Measurements from ENCODE around the gene DCST2. TPM values are rescaled to one million over a fixed set of nuclear protein-coding genes. Genes with fewer than 3 reads are reported as not detected.

DCST2 gene
- total and polyA plus RNA-seq, 2 of the 8 experiments (the other 6 are each of a cell fraction or from before 2014, with no cell fraction given) = 0.43 to 2.1 TPM

GRCh38 chr1:155069551-155070157 lies 36.1 kb upstream of the DCST2 start:
- Histone ChIP-seq H4K20me1 (replicated peaks in 1 of 2; ENCODE audit: control insufficient read depth in 1 of 2, insufficient read depth in 2 of 2, low read length in 2 of 2) (peaks cover 12 to 23% of the 10 kb centered on the region in 2 experiments), H3K4me1 (replicated peaks in 1 of 4; ENCODE audit: control insufficient read depth in 3 of 4, insufficient read depth in 4 of 4, low read length in 3 of 4) (peaks cover 4 to 38% (median 21%) of the 10 kb centered on the region in 4 experiments), H4K5ac (ENCODE audit: insufficient read length, low read depth, low read length) (no peak overlapping the region), H3K23me2 (ENCODE audit: low read depth, low read length) (peaks cover 11% of the 10 kb centered on the region), H4K8ac (ENCODE audit: extremely low read depth, insufficient read depth, low read length) (peak overlapping the region; percentile 16; the same call in 1 of the 2 replicates), H3K9me3 (ENCODE audit: insufficient read depth in 2 of 2, low read depth in 1 of 2, low read length in 1 of 2) (no peaks in the 10 kb centered on the region), H2BK12ac (ENCODE audit: low read depth, low read length) (no peak overlapping the region), H3K79me2 (ENCODE audit: control insufficient read depth in 1 of 2, insufficient read depth in 2 of 2, low read length in 2 of 2) (peaks cover 0 to 11% of the 10 kb centered on the region in 2 experiments; a peak in 2 of 4 replicates), H3K27ac (ENCODE audit: low read depth, low read length) (no peak overlapping the region), H2AFZ (ENCODE audit: low read length) (no peak overlapping the region), H4K91ac (replicated peaks; ENCODE audit: insufficient read length, low read length) (no peak overlapping the region), H3K18ac (ENCODE audit: extremely low read depth, low read length) (no peak overlapping the region; the same call in 1 of the 2 replicates), H2AK5ac (ENCODE audit: low read depth, low read length) (no peak overlapping the region), H2BK120ac (replicated peaks; ENCODE audit: low read depth, low read length) (no peak overlapping the region), H3K79me1 (ENCODE audit: low read depth, low read length) (no peaks in the 10 kb centered on the region), H3K4me2 (ENCODE audit: insufficient read depth in 1 of 2, low read depth in 2 of 2, low read length in 2 of 2) (peak overlapping the region; percentile 97 to 99), H3K9ac (replicated peaks in 1 of 4; ENCODE audit: extremely low read depth in 1 of 4, low read depth in 3 of 4, low read length in 3 of 4) (no peak overlapping the region), H3K27me3 (replicated peaks in 1 of 4; ENCODE audit: control insufficient read depth in 3 of 4, extremely low read depth in 1 of 4, insufficient read depth in 3 of 4, low read length in 3 of 4) (peaks cover 0 to 7% (median 1%) of the 10 kb centered on the region in 4 experiments; a peak in 3 of 7 replicates), H3K14ac (ENCODE audit: insufficient read length) (no peak overlapping the region), H2BK15ac (ENCODE audit: low read length) (no peak overlapping the region), H2BK5ac (ENCODE audit: low read depth, low read length) (no peak overlapping the region), H3K4me3 (ENCODE audit: extremely low read depth in 1 of 4, insufficient read depth in 2 of 4, low read depth in 3 of 4, low read length in 4 of 4) (peak overlapping the region in 3 of 4 experiments; percentile 29 to 64 (median 42); a peak in 6 of 8 replicates), H3K4ac (replicated peaks; ENCODE audit: insufficient read length, low read depth, low read length) (no peak overlapping the region), H2BK20ac (ENCODE audit: low read length) (no peak overlapping the region), H3K23ac (ENCODE audit: insufficient read length) (no peak overlapping the region), H3K36me3 (ENCODE audit: control insufficient read depth in 2 of 4, insufficient read depth in 4 of 4, low read length in 3 of 4) (peaks cover 0 to 12% (median 4%) of the 10 kb centered on the region in 4 experiments; a peak in 5 of 8 replicates), H3K56ac (replicated peaks; ENCODE audit: insufficient read length, low read depth, low read length) (no peak overlapping the region)
- FAIRE-seq = no peak
- POLR2A ChIA-PET (ENCODE audit: partially characterized antibody) = interaction anchor here (0.9 to 3.2 kb wide), 12 partner anchors 9 to 126 kb away, joined by 3 to 21 read pairs (median 3); partner anchors contain the start of genes EFNA3, FLAD1, SHC1 and SLC50A1
- no peak for TF ChIP-seq RNF2 (IDR thresholded peaks at IDR 0.05; ENCODE audit: borderline replicate concordance, low read depth, low read length, missing control alignments, poor library complexity, severe bottlenecking)
- no peak for TF ChIP-seq USF2 (IDR thresholded peaks at IDR 0.05; ENCODE audit: low read length)
- TF ChIP-seq SRF (IDR thresholded peaks at IDR 0.05; ENCODE audit: low read depth, low read length) = no peak
- no peak for TF ChIP-seq SIX5 (IDR thresholded peaks at IDR 0.05; ENCODE audit: low read depth, low read length)
- no peak for TF ChIP-seq POU5F1 (IDR thresholded peaks at IDR 0.05; ENCODE audit: low read depth, low read length)
- TF ChIP-seq TAF7 (optimal IDR thresholded peaks at IDR 0.05; ENCODE audit: borderline replicate concordance, low read depth, low read length) = no peak
- no peak for TF ChIP-seq TCF12 (IDR thresholded peaks at IDR 0.05; ENCODE audit: low read depth, low read length)
- TF ChIP-seq KDM1A (IDR thresholded peaks at IDR 0.05; ENCODE audit: borderline replicate concordance, low read length) = no peak
- TF ChIP-seq SP4 (IDR thresholded peaks at IDR 0.05; ENCODE audit: low read length) = no peak
- TF ChIP-seq MAFK (IDR thresholded peaks at IDR 0.05; ENCODE audit: low read depth, low read length) = no peak
- TF ChIP-seq CBX5 (IDR thresholded peaks at IDR 0.05; ENCODE audit: low read depth, low read length) = no peak
- CTCF ChIA-PET (ENCODE audit: partially characterized antibody) = interaction anchor here (0.7 to 33.9 kb wide), 10 partner anchors 10 to 134 kb away, joined by 3 to 907 read pairs (median 4); partner anchors contain the start of genes ADAM15, EFNA3, EFNA4 and PMVK
- WGBS, 2 experiments (ENCODE audit: extremely low coverage in 1 of 2, insufficient coverage in 1 of 2, insufficient read length in 1 of 2, insufficient replicate concordance in 2 of 2, low coverage in 1 of 2, low lambda C conversion rate in 2 of 2, missing lambda C conversion rate in 1 of 2) = 40% methylated on average over 7 of the region's 7 CpGs; no CpG with 5 or more reads in 1 of the 2 experiments
- no peak for DNase-seq (ENCODE audit: low read depth in 1 of 2, low spot score in 2 of 2)

Measured in H1 (cell line).